Measurements from ENCODE around the gene PARS2. TPM values are rescaled to one million over a fixed set of nuclear protein-coding genes. Genes with fewer than 3 reads are reported as not detected.

The PARS2 gene
- total RNA-seq, 4 donors from 2014 or later, result 2.3 to 5.7 (median 3.1) TPM

- H3K9me3 ChIP-seq, result no peaks in the 10 kb centered on the region
- intact Hi-C loops (cut with DNase I), result loop anchor here (10.0 kb wide), 1 partner anchor 301 kb away; no protein-coding TSS in a partner anchor
- no peak overlapping the region for H3K4me3 ChIP-seq
- peaks cover 5 to 85% (median 8%) of the 10 kb centered on the region in 3 donors for H3K4me1 ChIP-seq
- H3K36me3 ChIP-seq, result no peaks in the 10 kb centered on the region
- H3K27me3 ChIP-seq, result peaks cover 0 to 30% (median 2%) of the 10 kb centered on the region in 4 donors
- DNase-seq, result no peak
- peak overlapping the region; percentile 80 to 94 (median 88) for H3K27ac ChIP-seq
- 94 to 100% methylated on average over 1 to 3 of the region's 3 CpGs for whole genome bisulfite sequencing, 2 donors
- TF ChIP-seq CTCF (IDR thresholded peaks at IDR 0.05) (no peak), POLR2A (IDR thresholded peaks at IDR 0.05) (no peak)
Observed at GRCh38 chr1:54805466-54805865, 41.1 kb upstream of the PARS2 start.

- H3K4me1 ChIP-seq, result peaks cover 5 to 94% (median 9%) of the 10 kb centered on the region in 3 donors
- no peak for DNase-seq
- H3K27me3 ChIP-seq, result peaks cover 0 to 32% (median 2%) of the 10 kb centered on the region in 4 donors
- no peak overlapping the region for H3K4me3 ChIP-seq
- TF ChIP-seq POLR2A (IDR thresholded peaks at IDR 0.05), result no peak
- TF ChIP-seq CTCF (IDR thresholded peaks at IDR 0.05), result no peak
- H3K9me3 ChIP-seq, result no peaks in the 10 kb centered on the region
- intact Hi-C loops (cut with DNase I), result loop anchor here (10.0 kb wide), 1 partner anchor 300 kb away; no protein-coding TSS in a partner anchor
- no peaks in the 10 kb centered on the region for H3K36me3 ChIP-seq
- H3K27ac ChIP-seq, result peak overlapping the region; percentile 80 to 94 (median 88)
- 40 to 57% methylated on average over 1 to 3 of the region's 6 CpGs for WGBS, 2 donors
Observed at GRCh38 chr1:54804471-54805132, 40.3 kb upstream of the PARS2 start.

- Histone ChIP-seq H3K4me1 (peaks cover 5 to 99% (median 13%) of the 10 kb centered on the region in 3 donors), H3K9me3 (no peaks in the 10 kb centered on the region), H3K27me3 (peaks cover 0 to 35% (median 2%) of the 10 kb centered on the region in 4 donors), H3K4me3 (no peak overlapping the region), H3K27ac (peak overlapping the region; percentile 80 to 94 (median 88)), H3K36me3 (no peaks in the 10 kb centered on the region)
- intact Hi-C loops (cut with DNase I), result loop anchor here (10.0 kb wide), 1 partner anchor 299 kb away; no protein-coding TSS in a partner anchor
- WGBS, 2 donors, result 68 to 83% methylated on average over 3 to 4 of the region's 4 CpGs
- no peak for TF ChIP-seq CTCF (IDR thresholded peaks at IDR 0.05)
- no peak for TF ChIP-seq POLR2A (IDR thresholded peaks at IDR 0.05)
- no peak for DNase-seq
Observed at GRCh38 chr1:54803761-54804470, 39.6 kb upstream of the PARS2 start.

GRCh38 chr1:54800899-54801759 lies 36.8 kb upstream of the PARS2 start, which contains the start of gene TTC22:
TTC22 (minus strand) TSS chr1:54801323; CDS start chr1:54801163, 160 bp downstream.
- 16 to 19% methylated on average over 4 to 9 of the region's 58 CpGs for WGBS, 2 donors
- intact Hi-C loops (cut with DNase I), result loop anchor here (10.0 kb wide), 1 partner anchor 296 kb away; no protein-coding TSS in a partner anchor

More at GRCh38 chr1:54800899-54801759, 36.8 kb upstream of the PARS2 start, which contains the start of gene TTC22:
- peak within 1 kb of the TSS; percentile 83 to 94 (median 92) for H3K27ac ChIP-seq
- TF ChIP-seq CTCF (IDR thresholded peaks at IDR 0.05), result peak; percentile 45 to 82 (median 58)
- TF ChIP-seq POLR2A (IDR thresholded peaks at IDR 0.05), result peak in 1 of 4 donors; percentile 67
- DNase-seq, result no peak
- H3K9me3 ChIP-seq, result no peaks in the 10 kb centered on the region
- peaks cover 0 to 9% (median 0%) of the 10 kb centered on the region in 3 donors for H3K36me3 ChIP-seq
- peaks cover 0 to 35% (median 2%) of the 10 kb centered on the region in 4 donors for H3K27me3 ChIP-seq
- H3K4me1 ChIP-seq, result peaks cover 13 to 99% (median 23%) of the 10 kb centered on the region in 3 donors
- peak within 1 kb of the TSS; percentile 52 to 65 (median 60) for H3K4me3 ChIP-seq
